ENCODE results near the gene MCIDAS.

- no peak for TF ChIP-seq POLR2AphosphoS5 (IDR thresholded peaks at IDR 0.05; ENCODE audit: low read length)
- no peak for TF ChIP-seq RFX5 (IDR thresholded peaks at IDR 0.05; ENCODE audit: low read depth, low read length)
- no peak for TF ChIP-seq BACH1 (IDR thresholded peaks at IDR 0.05; ENCODE audit: borderline replicate concordance)
Measured at GRCh38 chr5:55241746-55242145, 14.6 kb upstream of the MCIDAS start.
